ENCODE results near the gene PRMT9.

DNA sequence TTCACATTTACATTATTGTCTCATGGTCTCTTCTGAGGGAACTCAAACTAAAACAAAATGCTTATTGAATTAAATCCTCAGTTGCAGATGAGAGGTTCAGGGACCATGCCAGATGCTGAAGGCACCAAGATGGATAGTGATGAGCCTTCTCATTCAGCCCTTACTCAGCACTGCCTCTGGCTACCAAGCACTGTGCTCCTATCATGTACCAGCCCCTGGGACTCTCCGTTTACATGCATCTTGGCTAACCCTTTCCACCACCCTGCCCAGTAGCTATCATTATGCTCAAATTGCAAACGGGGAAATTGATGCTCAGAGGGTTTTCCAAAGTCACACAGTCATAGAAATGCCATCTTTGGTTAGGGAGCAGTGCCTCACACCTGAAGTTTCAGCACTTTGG, 89.4 kb downstream of the PRMT9 start:
- TF ChIP-seq, protein P1, sequence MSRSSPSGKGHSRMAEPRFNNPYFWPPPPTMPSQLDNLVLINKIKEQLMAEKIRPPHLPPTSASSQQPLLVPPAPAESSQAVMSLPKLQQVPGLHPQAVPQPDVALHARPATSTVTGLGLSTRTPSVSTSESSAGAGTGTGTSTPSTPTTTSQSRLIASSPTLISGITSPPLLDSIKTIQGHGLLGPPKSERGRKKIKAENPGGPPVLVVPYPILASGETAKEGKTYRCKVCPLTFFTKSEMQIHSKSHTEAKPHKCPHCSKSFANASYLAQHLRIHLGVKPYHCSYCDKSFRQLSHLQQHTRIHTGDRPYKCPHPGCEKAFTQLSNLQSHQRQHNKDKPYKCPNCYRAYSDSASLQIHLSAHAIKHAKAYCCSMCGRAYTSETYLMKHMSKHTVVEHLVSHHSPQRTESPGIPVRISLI (CRISPR knock-in tag; IDR thresholded peaks at IDR 0.05; ENCODE audit: borderline replicate concordance) = no peak
- TF ChIP-seq ZBTB33 (CRISPR knock-in tag; IDR thresholded peaks at IDR 0.05) = no peak

Data from HepG2 (cell line).